Esophagus squamous epithelium (tissue), 4 donors: Measurements from ENCODE around the gene SNRK.

Source experiments
- POLR2A ChIP-seq, 4 donors: fragments of 450-650 bp; IDR thresholded peaks; one replicate each; pipeline ENCODE4 v1.6.1; 2017; ENCODE audit warnings: antibody characterized with exemption in 4 of 4, mild to moderate bottlenecking in 4 of 4, moderate library complexity in 3 of 4
- TF ChIP-seq, protein P1 (sequence below), 6 experiments: fragments of 450-650 bp in 4 of 6; fragments of 200-600 bp in 2 of 6; sonication (generic) in 2 of 6; IDR thresholded peaks; one replicate each; pipeline ENCODE4 v1.5.1; 2016 to 2019; ENCODE audit warnings: antibody characterized with exemption in 6 of 6, mild to moderate bottlenecking in 4 of 6, moderate library complexity in 4 of 6

GRCh38 chr3:43289401-43289800 is 3.1 kb downstream of the SNRK start:
- TF ChIP-seq, protein P1, sequence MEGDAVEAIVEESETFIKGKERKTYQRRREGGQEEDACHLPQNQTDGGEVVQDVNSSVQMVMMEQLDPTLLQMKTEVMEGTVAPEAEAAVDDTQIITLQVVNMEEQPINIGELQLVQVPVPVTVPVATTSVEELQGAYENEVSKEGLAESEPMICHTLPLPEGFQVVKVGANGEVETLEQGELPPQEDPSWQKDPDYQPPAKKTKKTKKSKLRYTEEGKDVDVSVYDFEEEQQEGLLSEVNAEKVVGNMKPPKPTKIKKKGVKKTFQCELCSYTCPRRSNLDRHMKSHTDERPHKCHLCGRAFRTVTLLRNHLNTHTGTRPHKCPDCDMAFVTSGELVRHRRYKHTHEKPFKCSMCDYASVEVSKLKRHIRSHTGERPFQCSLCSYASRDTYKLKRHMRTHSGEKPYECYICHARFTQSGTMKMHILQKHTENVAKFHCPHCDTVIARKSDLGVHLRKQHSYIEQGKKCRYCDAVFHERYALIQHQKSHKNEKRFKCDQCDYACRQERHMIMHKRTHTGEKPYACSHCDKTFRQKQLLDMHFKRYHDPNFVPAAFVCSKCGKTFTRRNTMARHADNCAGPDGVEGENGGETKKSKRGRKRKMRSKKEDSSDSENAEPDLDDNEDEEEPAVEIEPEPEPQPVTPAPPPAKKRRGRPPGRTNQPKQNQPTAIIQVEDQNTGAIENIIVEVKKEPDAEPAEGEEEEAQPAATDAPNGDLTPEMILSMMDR (IDR thresholded peaks at IDR 0.05) = no peak
- no peak for TF ChIP-seq POLR2A (IDR thresholded peaks at IDR 0.05)
